Hematopoietic multipotent progenitor cell (in vitro differentiated cells): ENCODE data around the gene GNB4. TPM values are rescaled to one million over a fixed set of nuclear protein-coding genes. Genes with fewer than 3 reads are reported as not detected.

ENCODE experiments used
- DNase-seq, 3 donors: peaks; one replicate each; pipeline ENCODE4 v3.0.0-alpha.2; 2011 to 2015; ENCODE audit warnings: low read depth in 2 of 3, low spot score in 2 of 3
- total RNA-seq: library from RNA; depleted of rRNA; stranded (reverse); fragments of >200 nt; gene quantifications from one replicate; pipeline ENCODE4 v1.2.3, GENCODE V29; 2012

Gene GNB4
- 45.0 TPM for total RNA-seq

DNA sequence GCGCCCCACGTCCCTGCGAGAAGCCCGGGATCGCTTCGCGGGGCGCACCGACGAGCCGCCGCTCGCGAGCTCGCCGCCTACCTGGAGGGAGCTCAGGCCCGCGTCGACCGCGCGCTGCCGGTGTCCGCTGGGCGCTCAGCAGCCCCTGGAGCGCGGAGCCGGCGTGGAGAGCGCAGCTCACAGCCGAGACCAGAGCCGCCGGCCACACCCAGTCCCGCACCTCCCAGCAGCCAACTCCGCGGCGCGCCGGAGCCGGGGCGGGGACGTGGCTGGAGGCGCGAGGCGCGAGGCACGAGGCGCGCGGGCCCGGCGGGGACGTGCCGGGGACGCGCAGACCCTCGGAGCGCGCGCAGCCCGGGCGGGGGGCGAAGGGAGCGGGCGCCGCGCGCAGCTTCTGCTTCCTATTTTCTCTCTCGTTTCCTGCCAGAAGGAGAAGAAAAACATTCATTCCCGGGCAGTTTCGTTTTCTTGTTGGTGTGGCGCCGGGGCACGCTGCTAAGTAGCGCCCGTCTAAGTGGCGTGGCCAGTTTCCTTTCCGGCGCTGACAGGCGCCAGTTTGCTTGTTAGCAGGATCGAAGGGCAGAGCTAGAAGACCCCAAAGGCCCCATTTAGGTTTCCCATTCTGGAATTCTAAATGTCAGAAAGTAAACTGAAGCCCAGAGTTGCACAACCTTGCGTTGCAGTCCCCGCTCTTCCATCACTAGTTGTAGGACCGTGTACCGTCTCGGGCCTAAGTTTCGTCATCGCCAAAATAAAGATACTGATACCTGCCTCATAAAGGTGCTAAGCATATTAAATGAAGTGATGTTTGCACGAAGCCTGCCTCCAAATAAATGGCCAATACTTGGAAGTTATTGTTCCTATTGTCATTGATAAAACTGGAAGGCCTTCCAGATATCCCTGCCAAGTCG is at the start of gene GNB4:
TSS of gene GNB4 (minus strand) at position 206 of the 911 bp plus-strand sequence. CDS start 25,270 bp downstream, outside the sequence.
- peak; percentile 4 to 94 (median 92) for DNase-seq

- DNase-seq, result no peak
Observed at GRCh38 chr3:179495483-179495882, 44.2 kb upstream of the GNB4 start.

DNA sequence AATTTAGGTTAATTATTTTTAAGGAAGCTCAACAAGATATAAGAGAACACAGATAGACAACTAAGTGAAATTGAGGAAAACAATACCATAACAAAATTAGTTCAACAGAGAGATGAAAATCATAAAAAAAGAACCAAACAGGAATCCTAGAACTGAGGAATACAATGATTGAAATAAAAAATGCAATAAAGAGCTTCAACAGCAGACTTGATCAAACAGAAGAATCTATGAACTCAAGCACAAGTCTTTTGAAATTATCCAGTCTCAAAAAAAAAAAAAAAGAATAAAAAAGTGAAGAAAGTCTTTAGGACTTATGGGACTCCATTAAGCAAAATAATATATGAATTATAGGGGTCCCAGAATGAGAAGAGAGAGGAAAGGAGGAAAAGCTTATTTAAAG is 42.0 kb upstream of the GNB4 start:
- peak in 1 of 3 donors; percentile 7 for DNase-seq

GRCh38 chr3:179488213-179488612 is 36.9 kb upstream of the GNB4 start:
- DNase-seq, result no peak

DNA sequence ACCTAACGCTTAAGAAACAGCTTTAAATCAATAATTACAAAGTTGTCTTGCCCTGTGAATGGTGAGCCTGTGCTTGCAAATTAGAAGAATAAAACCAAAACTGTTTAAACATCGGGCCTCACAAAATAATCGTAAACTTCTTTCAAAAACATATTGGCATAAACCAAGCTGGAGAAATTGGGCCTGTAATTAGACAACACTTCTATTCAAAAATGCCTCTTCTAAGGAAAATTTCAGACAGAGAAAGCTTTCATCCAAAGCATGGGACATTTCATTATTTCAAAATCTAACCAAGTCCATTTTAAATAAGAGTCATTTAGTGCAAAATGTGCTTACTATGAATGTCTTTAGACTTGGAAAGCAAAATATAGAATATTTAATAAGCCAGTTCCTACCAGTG is 35.5 kb upstream of the GNB4 start:
- DNase-seq, result no peak

DNA sequence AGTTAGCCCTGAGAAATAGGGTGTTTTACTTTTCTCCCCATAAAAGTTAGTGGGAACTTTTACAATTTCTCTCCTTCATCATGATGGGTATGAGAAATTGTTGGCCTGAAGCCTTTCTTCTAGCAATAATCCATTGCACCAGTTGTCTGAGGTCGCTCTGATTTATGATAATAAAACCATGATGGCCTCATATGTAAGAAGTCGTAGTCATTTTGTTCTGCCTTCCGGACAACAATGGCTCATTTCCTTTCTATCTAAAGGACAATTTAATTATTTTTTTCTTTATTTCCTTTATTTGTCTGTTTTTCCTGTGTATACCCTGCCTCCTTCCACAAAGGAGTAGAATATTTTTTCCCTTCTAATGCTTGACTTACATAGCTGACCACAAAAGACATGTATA is 31.6 kb upstream of the GNB4 start:
- no peak for DNase-seq

DNA sequence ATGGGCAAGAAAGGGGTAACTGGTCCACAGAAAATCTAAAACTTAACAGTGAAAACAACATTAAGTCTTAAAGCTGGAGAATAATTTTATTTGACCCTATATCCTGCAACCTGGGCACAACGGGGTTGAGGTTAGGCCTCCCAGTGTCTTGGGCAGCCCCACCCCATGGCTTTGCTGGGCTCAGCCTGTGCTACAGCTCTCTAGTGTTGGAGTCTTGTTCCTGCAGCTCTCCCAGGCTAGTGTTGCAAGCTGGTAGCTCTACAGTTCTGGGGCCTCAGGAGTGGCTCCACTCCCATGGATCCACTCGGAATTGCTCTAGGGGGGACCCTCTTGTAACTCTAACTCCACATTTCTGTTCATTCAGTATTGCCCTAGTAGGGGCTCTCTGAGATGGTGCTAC is 24.9 kb upstream of the GNB4 start:
- no peak for DNase-seq

GRCh38 chr3:179474480-179474879 is 23.2 kb upstream of the GNB4 start:
- no peak for DNase-seq

GRCh38 chr3:179473565-179473964 is 22.3 kb upstream of the GNB4 start:
- peak in 2 of 3 donors; percentile 33 to 70 for DNase-seq

DNA sequence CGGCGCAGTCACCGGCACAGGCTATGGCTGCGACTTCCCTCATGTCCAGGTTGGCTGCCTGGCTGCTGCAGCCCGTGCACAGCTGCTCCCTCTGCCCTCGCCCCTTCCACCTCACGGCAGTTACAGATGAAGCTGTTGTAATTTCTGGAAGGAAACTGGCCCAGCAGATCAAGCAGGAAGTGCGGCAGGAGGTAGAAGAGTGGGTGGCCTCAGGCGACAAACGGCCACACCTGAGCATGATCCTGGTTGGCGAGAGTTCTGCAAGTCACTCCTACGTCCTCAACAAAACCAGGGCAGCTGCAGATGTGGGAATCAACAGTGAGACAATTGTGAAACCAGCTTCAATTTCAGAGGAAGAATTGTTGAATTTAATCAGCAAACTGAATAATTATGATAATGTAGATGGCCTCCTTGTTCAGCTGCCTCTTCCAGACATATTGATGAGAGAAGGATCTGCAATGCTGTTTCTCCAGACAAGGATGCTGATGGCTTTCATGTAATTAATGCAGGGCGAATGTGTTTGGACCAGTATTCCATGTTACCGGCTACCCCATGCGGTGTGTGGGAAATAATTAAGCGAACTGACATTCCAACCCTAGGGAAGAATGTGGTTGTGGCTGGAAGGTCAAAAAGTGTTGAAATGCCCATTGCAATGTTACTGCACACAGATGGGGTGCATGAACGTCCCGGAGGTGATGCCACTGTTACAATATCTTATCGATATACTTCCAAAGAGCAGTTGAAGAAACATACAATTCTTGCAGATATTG is 13.2 kb upstream of the GNB4 start:
- DNase-seq, result peak in 2 of 3 donors; percentile 39 to 85

DNA sequence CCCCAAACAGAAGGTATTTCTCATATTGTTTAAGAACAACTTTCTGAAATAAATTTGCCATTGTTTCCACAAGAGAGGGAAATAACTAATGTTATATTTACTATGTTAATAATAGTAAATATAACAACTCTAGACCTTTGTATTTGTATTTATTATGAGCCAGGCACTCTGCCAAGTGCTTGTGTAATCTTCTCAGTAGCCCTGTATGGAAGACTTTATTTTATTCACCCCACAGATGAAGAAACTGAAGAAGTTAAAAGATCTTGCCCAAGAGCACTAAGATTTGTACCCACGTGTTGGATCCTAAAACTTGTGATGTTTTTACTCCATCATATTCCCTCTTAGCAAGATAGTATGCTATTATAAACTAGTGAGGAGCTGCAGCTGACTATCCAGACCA is 12.0 kb upstream of the GNB4 start:
- DNase-seq, result no peak

GRCh38 chr3:179460260-179460659 is 9.0 kb upstream of the GNB4 start:
- DNase-seq, result no peak

DNA sequence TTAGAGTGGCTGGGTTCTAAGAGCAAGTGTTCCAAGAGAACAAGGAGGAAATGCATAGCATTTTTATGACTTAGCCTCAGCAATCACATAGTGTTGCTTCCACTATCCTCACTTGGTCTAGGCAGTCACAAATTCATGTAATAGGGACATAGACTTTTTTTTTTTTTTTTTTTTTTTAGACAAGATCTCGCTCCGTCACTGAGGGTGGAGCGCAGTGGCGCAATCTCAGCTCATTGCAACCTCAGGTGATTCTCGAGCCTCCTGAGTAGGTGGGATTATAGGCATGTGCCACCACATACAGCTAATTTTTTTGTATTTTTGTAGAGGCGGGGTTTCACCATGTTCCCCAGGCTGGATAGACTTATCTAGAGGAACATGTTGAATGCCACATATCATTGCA is 4.7 kb upstream of the GNB4 start:
- DNase-seq, result no peak

GRCh38 chr3:179454887-179455286 is 3.6 kb upstream of the GNB4 start:
- DNase-seq, result no peak

- no peak for DNase-seq
Observed at GRCh38 chr3:179453967-179454366, 2.7 kb upstream of the GNB4 start.

GRCh38 chr3:179452872-179453271 is 1.6 kb upstream of the GNB4 start:
- no peak for DNase-seq

- no peak for DNase-seq
Observed at GRCh38 chr3:179452176-179452564, 900 bp upstream of the GNB4 start.

GRCh38 chr3:179450901-179451264 is 387 bp downstream of the GNB4 start:
- peak in 1 of 3 donors; percentile 51 for DNase-seq

- no peak for DNase-seq
Observed at GRCh38 chr3:179450261-179450701, 989 bp downstream of the GNB4 start.

DNA sequence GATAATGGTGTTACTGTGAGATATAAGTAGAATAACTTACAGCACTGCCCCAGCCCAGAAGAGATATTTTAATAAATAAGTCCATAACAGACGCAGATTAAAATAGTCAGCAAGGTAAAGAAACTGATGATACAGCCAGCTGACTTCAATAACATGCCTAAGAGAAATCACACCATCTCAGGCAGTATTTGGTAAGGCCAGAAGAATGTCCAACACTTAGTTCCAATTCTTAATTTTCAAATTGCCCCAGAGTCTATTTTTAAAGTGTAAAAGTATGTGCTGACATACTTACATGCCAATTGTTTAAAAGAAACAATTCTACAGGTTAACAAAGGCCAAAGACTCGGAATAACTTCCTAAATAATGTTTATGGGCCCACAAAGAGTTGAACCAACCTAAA is 1.6 kb downstream of the GNB4 start:
- DNase-seq, result no peak

GRCh38 chr3:179447251-179447650 is 4.0 kb downstream of the GNB4 start:
- DNase-seq, result no peak

GRCh38 chr3:179446501-179446900 is 4.8 kb downstream of the GNB4 start:
- peak in 2 of 3 donors; percentile 57 to 82 for DNase-seq
